Left lung (tissue), 10 donors: Measurements from ENCODE around the gene HPN. TPM values are rescaled to one million over a fixed set of nuclear protein-coding genes. Genes with fewer than 3 reads are reported as not detected.
A peak's percentile ranks its signal among the peaks of the same experiment; 100 is the strongest.
"Not testable (repeated sequence)": the region's sequence is repeated elsewhere in the genome, so short reads cannot be mapped to it uniquely, and the experiment has no call there.

Experiments used
- ATAC-seq: fragments of 200-7000 bp; cut with Tn5 transposase; one replicate; pipeline ENCODE4 v1.9.1; 2020; ENCODE audit warnings: moderate library complexity
- DNase-seq, 4 donors: peaks; one replicate each; pipeline ENCODE4 v3.0.0-alpha.2; 2013 to 2020
- H3K27ac ChIP-seq, 2 donors: fragments of 200-600 bp; sonication (generic) in 1 of 2; one replicate each; pipeline versions ENCODE4 v1.5.0 to v1.8.0; 2020 to 2021
- H3K27me3 ChIP-seq, 2 donors: fragments of 200-600 bp; sonication (generic) in 1 of 2; one replicate each; pipeline versions ENCODE4 v1.5.0 to v1.8.0; 2020 to 2021
- H3K36me3 ChIP-seq, 2 donors: fragments of 200-600 bp; sonication (generic) in 1 of 2; one replicate each; pipeline versions ENCODE4 v1.5.0 to v1.8.0; 2020 to 2021
- H3K4me1 ChIP-seq, 2 donors: fragments of 200-600 bp; one replicate each; pipeline ENCODE4 v1.8.0; 2021
- H3K4me3 ChIP-seq, 2 donors: fragments of 200-600 bp; sonication (generic) in 1 of 2; one replicate each; pipeline versions ENCODE4 v1.5.0 to v1.8.0; 2020 to 2021; ENCODE audit warnings: mild to moderate bottlenecking in 1 of 2
- H3K9me3 ChIP-seq, 2 donors: fragments of 200-600 bp; sonication (generic) in 1 of 2; one replicate each; pipeline versions ENCODE4 v1.5.0 to v1.8.0; 2020 to 2021
- intact Hi-C, 2 donors: fragments of 100-400 bp; cut with DNase I; formaldehyde crosslinking; loops; one replicate each; pipeline versions ENCODE4 v1.11.2 to v1.14.2; 2022
- polyA plus RNA-seq, 6 donors: library from polyadenylated mRNA; unstranded; fragments of 120-200 nt; gene quantifications; one replicate each; pipeline ENCODE4 v1.2.1, GENCODE V29; 2013; ENCODE audit not compliant: insufficient read length in 6 of 6
- total RNA-seq, 2 donors: library from RNA; stranded (reverse); fragmentation: NEBNext Ultra II Directional; extraction: Animal tissue kit (Norgen Biotek cat#: 25700); gene quantifications; one replicate each; pipeline ENCODE4 v1.2.1, GENCODE V29; 2021
- TF ChIP-seq, protein P1 (sequence below), 2 donors: fragments of 200-600 bp; sonication (generic) in 1 of 2; IDR thresholded peaks; one replicate each; pipeline versions ENCODE4 v1.5.0 to v1.8.0; 2021; ENCODE audit warnings: antibody characterized with exemption in 2 of 2
- donor health status: DM: no; HTN: yes; CAD: no.
- donor health status: DM: no; HTN: no; CAD: no.

HPN gene
- total and polyA plus RNA-seq, 8 donors: 16.8 to 44.7 (median 32.2) TPM

DNA sequence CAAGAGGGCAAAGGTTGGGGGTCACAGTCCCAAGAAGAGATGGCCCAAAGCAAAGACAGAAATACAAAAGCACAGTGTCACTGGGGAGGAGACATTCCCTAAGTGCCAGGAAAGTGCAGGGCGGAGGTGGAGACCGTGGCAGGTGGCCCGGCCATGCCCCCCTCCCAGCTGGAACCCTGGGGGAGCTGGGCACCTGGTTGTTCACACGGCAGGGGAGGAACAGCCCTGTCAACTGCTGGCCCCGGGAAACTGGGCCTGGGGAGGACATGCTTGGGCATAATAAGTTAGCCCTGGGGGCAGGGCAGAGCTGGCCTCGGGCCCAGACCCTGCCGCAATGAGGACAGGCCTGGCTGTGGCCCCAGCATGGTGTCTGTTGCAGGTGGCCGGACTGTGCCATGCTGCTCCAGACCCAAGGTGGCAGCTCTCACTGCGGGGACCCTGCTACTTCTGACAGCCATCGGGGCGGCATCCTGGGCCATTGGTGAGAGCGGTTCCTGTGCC is 7.4 kb downstream of the HPN start:
- ATAC-seq (peak; percentile 70), DNase-seq (no peak)
- no peak overlapping the region for H3K4me3 ChIP-seq
- no peak overlapping the region for H3K27ac ChIP-seq
- intact Hi-C loops: no loop called here
- no peaks in the 10 kb centered on the region for H3K27me3 ChIP-seq
- TF ChIP-seq, protein P1, sequence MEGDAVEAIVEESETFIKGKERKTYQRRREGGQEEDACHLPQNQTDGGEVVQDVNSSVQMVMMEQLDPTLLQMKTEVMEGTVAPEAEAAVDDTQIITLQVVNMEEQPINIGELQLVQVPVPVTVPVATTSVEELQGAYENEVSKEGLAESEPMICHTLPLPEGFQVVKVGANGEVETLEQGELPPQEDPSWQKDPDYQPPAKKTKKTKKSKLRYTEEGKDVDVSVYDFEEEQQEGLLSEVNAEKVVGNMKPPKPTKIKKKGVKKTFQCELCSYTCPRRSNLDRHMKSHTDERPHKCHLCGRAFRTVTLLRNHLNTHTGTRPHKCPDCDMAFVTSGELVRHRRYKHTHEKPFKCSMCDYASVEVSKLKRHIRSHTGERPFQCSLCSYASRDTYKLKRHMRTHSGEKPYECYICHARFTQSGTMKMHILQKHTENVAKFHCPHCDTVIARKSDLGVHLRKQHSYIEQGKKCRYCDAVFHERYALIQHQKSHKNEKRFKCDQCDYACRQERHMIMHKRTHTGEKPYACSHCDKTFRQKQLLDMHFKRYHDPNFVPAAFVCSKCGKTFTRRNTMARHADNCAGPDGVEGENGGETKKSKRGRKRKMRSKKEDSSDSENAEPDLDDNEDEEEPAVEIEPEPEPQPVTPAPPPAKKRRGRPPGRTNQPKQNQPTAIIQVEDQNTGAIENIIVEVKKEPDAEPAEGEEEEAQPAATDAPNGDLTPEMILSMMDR (IDR thresholded peaks at IDR 0.05): no peak
- H3K36me3 ChIP-seq: no peaks in the 10 kb centered on the region
- no peaks in the 10 kb centered on the region for H3K9me3 ChIP-seq
- no peaks in the 10 kb centered on the region for H3K4me1 ChIP-seq

DNA sequence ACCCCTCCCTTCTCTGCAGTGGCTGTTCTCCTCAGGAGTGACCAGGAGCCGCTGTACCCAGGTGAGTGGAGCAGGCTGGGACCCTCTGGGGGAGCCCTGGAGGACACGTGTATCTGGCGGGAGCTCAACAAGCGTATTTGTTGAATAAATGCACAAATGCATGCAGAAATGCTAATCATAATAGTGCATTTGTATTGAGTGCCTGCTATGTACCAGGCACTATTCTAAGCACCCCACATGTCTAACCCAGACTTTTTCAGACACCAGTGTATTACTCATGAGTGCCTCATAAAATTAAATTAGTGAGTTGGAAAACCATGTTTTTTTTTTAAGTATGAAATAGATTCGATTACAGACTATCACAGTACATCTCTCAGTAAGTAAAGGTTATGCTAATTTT is 7.9 kb downstream of the HPN start:
- no peak overlapping the region for H3K4me3 ChIP-seq
- TF ChIP-seq, protein P1 (IDR thresholded peaks at IDR 0.05): no peak
- H3K27ac ChIP-seq: no peak overlapping the region
- intact Hi-C loops: no loop called here
- no peaks in the 10 kb centered on the region for H3K4me1 ChIP-seq
- ATAC-seq: no peak
- no peaks in the 10 kb centered on the region for H3K27me3 ChIP-seq
- no peaks in the 10 kb centered on the region for H3K9me3 ChIP-seq
- no peak for DNase-seq
- H3K36me3 ChIP-seq: no peaks in the 10 kb centered on the region

DNA sequence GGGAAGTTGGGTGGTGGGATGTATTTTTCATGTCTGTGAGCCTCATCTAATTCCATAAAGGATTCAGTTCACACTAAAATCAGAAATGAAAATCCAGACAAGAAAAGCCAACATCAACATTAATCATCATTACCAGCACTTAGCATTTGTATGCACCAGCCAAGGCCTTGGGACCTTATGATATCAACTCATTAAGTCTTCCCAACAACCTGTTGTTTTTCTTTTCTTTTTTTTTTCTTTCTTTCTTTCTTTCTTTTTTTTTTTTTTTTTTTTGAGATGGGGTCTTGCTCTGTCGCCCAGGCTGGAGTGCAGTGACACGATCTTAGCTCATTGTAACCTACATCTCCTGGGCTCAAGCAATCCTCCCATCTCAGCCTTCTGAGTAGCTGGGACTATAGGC is 9.1 kb downstream of the HPN start:
- ATAC-seq, H3K27ac ChIP-seq, H3K27me3 ChIP-seq, intact Hi-C loops, H3K4me1 ChIP-seq, H3K4me3 ChIP-seq, DNase-seq, H3K36me3 ChIP-seq, H3K9me3 ChIP-seq: not testable (repeated sequence)

DNA sequence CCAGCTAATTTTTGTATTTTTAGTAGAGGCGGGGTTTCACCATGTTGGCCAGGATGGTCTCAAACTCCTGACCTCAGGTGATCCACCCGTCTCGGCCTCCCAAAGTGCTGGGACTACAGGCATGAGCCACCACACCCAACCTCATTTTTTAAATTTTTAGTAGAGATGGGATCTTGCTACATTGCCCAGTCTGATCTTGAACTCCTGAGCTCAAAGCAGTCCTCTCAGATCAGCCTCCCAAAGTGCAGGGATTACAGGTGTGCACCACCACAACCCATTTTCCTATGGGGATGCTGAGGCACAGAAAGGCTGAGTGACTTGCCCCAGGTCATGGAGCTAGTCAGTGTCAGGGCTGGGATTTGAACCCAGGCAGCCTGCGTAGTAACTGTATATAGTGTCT is 9.7 kb downstream of the HPN start:
- H3K27ac ChIP-seq, H3K27me3 ChIP-seq, DNase-seq, H3K9me3 ChIP-seq, H3K4me3 ChIP-seq, H3K4me1 ChIP-seq, ATAC-seq, intact Hi-C loops, H3K36me3 ChIP-seq: not testable (repeated sequence)

DNA sequence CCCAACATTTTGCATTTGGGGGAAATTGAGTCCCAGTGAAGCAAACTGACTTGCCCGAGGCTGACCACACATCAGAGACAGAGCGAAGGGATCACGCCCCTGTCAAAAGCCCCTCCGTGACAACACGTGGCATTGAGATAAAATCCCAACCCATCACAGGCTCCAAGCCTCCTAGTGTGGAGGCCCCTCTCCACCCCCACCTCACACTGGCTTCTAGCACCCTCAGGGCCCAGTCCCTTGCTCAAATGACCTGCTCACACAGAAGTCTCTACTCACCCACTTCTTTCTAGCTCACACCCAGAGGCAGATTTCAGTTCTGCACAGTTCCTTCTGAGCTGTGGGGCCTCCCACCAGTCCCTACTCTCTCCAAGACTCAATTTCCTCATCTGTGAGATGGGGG is 10.3 kb downstream of the HPN start:
- no peak overlapping the region for H3K27ac ChIP-seq
- H3K4me3 ChIP-seq: no peak overlapping the region
- TF ChIP-seq, protein P1 (IDR thresholded peaks at IDR 0.05): no peak
- no peaks in the 10 kb centered on the region for H3K9me3 ChIP-seq
- no peaks in the 10 kb centered on the region for H3K4me1 ChIP-seq
- peaks cover 0 to 7% of the 10 kb centered on the region in 2 donors for H3K27me3 ChIP-seq
- intact Hi-C loops: no loop called here
- no peak for ATAC-seq
- DNase-seq: no peak
- no peaks in the 10 kb centered on the region for H3K36me3 ChIP-seq

DNA sequence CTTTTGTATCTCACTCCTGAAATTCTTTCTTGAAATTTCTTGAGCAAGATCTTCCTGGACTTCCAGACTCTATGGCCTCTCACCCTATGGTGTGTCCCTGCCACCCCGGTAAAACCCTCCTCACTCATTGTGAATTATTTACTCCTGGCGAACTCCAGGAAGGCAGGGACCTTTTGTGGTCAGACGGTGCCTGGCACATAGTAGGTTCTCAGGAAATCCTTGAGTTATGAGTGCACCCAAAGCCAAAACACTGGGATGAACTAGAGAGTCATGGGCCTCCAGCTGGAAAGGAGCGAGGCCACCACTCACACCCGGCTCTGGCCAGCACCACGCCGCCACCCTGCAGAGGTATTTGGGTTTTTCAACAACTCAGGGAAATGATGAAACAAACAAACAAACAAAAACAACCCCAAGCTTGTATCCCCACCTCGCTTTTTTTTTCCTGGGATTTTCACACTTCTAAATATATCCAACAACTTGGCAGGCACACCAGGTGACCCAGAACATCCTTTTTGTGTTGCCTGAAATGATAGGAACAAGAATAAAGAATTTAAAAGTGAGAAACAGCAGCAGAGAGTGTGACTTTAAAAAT is 11.2 kb downstream of the HPN start:
- Histone ChIP-seq H3K4me1 (no peaks in the 10 kb centered on the region), H3K4me3 (no peak overlapping the region), H3K9me3 (no peaks in the 10 kb centered on the region), H3K27me3 (peaks cover 0 to 7% of the 10 kb centered on the region in 2 donors), H3K36me3 (no peaks in the 10 kb centered on the region), H3K27ac (no peak overlapping the region)
- TF ChIP-seq, protein P1 (IDR thresholded peaks at IDR 0.05): no peak
- intact Hi-C loops: no loop called here
- ATAC-seq (no peak), DNase-seq (no peak)
